OCI-LY7 (cell line): Measurements from ENCODE around the gene DCC.

Source experiments
- CTCF ChIP-seq: fragments of 200-600 bp; sonication (generic); conservative IDR thresholded peaks from 2 replicates; pipeline ENCODE4 v1.5.1; 2014; ENCODE audit warnings: mild to moderate bottlenecking, antibody characterized with exemption, low read length, moderate library complexity, mixed read lengths
- EZH2phosphoT487 ChIP-seq: fragments of 200-600 bp; sonication (generic); IDR thresholded peaks from 2 replicates; pipeline ENCODE4 v1.6.1; 2018; ENCODE audit warnings: low read depth, borderline replicate concordance, mild to moderate bottlenecking, mixed run types, antibody characterized with exemption, low read length, moderate library complexity, mixed read lengths

- no peak for TF ChIP-seq CTCF
- TF ChIP-seq EZH2phosphoT487: no peak
These were observed 610.2 kb downstream of the DCC start for GRCh38 chr18:52950155-52950554.
